Right lobe of liver (tissue), 6 donors: ENCODE data around the gene PI16. TPM values are rescaled to one million over a fixed set of nuclear protein-coding genes. Genes with fewer than 3 reads are reported as not detected.

Experiments used
- ATAC-seq, 4 donors: fragments of 200-7000 bp; cut with Tn5 transposase; one replicate each; pipeline ENCODE4 v1.9.1; 2020; ENCODE audit warnings: mild to moderate bottlenecking in 4 of 4, moderate library complexity in 4 of 4
- DNase-seq, 3 donors: peaks; one replicate each; pipeline ENCODE4 v3.0.0-alpha.2; 2020
- H3K27ac ChIP-seq, 3 donors: fragments of 200-600 bp; one replicate each; pipeline ENCODE4 v1.8.0; 2022
- H3K27me3 ChIP-seq, 2 donors: fragments of 200-600 bp; one replicate each; pipeline ENCODE4 v1.8.0; 2022
- H3K36me3 ChIP-seq, 4 donors: fragments of 200-600 bp; sonication (generic) in 1 of 4; one replicate each; pipeline versions ENCODE4 v1.5.1 to v1.8.0; 2017 to 2022; ENCODE audit warnings: control low read depth in 1 of 4
- H3K4me1 ChIP-seq, 4 donors: fragments of 200-600 bp; sonication (generic) in 1 of 4; one replicate each; pipeline versions ENCODE4 v1.5.1 to v1.8.0; 2017 to 2022; ENCODE audit warnings: control low read depth in 1 of 4
- H3K4me3 ChIP-seq, 3 donors: fragments of 200-600 bp; one replicate each; pipeline ENCODE4 v1.8.0; 2022
- H3K9me3 ChIP-seq, 4 donors: fragments of 200-600 bp; sonication (generic) in 1 of 4; one replicate each; pipeline versions ENCODE4 v1.5.1 to v1.8.0; 2017 to 2022; ENCODE audit warnings: control low read depth in 1 of 4
- POLR2A ChIP-seq: fragments of 450-650 bp; IDR thresholded peaks from one replicate; pipeline ENCODE4 v1.6.1; 2017; ENCODE audit warnings: antibody characterized with exemption, mild to moderate bottlenecking
- WGBS: methylation state at CpG from one replicate; pipeline ENCODE4 v1.1.6; 2018; ENCODE audit warnings: low coverage, low lambda C conversion rate; ENCODE audit not compliant: insufficient coverage; ENCODE audit errors: missing lambda C conversion rate; 5-methylcytosine and 5-hydroxymethylcytosine counted together
- intact Hi-C, 2 donors: fragments of 100-400 bp; cut with DNase I; formaldehyde crosslinking; loops; one replicate each; pipeline versions ENCODE4 v1.11.2 to v1.14.1; 2022
- total RNA-seq, 6 experiments: library from RNA; depleted of rRNA in 2 of 6; stranded (reverse); fragments of >200 nt in 2 of 6; fragmentation: NEBNext Ultra II Directional in 3 of 6; extraction: Animal tissue kit (Norgen Biotek cat#: 25700) in 3 of 6; gene quantifications; one replicate each; pipeline versions ENCODE4 v1.1.0 to v1.2.4, GENCODE V29; 2016 to 2023
- TF ChIP-seq, protein P1 (sequence below), 4 donors: fragments of 200-600 bp in 3 of 4; fragments of 450-650 bp in 1 of 4; IDR thresholded peaks; one replicate each; pipeline versions ENCODE4 v1.5.1 to v1.8.0; 2016 to 2022; ENCODE audit warnings: antibody characterized with exemption in 4 of 4, mild to moderate bottlenecking in 2 of 4
- donor health status: DM: no; HTN: yes; CAD: no.
- donor health status: DM: no; HTN: no; CAD: no.
- donor health status: DM: no; HTN: no; CAD: no.
- donor health status: DM: no; HTN: yes; CAD: no.
- donor health status: DM: no; HTN: yes; CAD: no.

The PI16 gene
- total RNA-seq, 6 experiments from 2014 or later: 0.11 to 0.42 TPM; not detected in 4

DNA sequence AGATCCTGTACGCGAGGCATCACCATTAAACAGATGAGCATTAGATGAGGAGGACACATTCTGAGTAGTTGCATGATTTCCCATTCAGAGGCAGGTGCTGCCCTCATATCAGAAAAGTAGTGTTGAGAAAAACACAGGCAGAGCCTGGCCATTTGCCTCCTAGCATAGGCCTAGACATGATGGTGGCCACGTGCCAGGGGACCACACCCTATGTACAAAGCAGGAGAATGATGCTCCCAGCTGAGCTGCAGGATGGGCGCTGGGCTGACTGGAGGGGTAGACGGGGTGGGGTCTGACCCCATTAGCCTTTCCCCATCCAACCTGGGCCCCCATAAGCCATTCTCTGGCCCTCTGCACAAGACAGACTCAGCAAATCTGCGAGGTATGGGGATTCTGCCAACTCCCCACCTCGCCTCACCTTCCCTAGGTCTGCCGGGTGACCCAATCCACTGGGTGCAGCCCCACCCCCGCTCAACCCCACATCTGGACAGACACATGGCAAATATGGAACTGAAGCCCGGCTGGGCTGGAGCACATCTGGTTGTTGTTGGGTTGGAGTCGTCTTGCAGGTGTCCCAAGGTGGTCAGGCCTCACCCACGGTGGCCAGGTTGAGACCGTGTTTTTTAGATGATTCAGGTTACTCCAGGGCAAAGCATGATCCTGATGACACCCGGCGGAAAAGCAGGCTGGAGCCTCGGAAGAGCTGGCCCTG lies 13.9 kb downstream of the PI16 start:
- Histone ChIP-seq H3K36me3 (peaks cover 0 to 62% (median 39%) of the 10 kb centered on the region in 4 donors), H3K4me1 (no peaks in the 10 kb centered on the region), H3K27me3 (no peaks in the 10 kb centered on the region), H3K4me3 (no peak overlapping the region), H3K27ac (no peak overlapping the region), H3K9me3 (no peaks in the 10 kb centered on the region)
- ATAC-seq (no peak), DNase-seq (peak in 1 of 3 donors; percentile 46)
- TF ChIP-seq, protein P1, sequence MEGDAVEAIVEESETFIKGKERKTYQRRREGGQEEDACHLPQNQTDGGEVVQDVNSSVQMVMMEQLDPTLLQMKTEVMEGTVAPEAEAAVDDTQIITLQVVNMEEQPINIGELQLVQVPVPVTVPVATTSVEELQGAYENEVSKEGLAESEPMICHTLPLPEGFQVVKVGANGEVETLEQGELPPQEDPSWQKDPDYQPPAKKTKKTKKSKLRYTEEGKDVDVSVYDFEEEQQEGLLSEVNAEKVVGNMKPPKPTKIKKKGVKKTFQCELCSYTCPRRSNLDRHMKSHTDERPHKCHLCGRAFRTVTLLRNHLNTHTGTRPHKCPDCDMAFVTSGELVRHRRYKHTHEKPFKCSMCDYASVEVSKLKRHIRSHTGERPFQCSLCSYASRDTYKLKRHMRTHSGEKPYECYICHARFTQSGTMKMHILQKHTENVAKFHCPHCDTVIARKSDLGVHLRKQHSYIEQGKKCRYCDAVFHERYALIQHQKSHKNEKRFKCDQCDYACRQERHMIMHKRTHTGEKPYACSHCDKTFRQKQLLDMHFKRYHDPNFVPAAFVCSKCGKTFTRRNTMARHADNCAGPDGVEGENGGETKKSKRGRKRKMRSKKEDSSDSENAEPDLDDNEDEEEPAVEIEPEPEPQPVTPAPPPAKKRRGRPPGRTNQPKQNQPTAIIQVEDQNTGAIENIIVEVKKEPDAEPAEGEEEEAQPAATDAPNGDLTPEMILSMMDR (IDR thresholded peaks at IDR 0.05): no peak
- TF ChIP-seq POLR2A: no peak
- intact Hi-C loops: no loop called here
- 89% methylated on average over 8 of the region's 16 CpGs for WGBS

DNA sequence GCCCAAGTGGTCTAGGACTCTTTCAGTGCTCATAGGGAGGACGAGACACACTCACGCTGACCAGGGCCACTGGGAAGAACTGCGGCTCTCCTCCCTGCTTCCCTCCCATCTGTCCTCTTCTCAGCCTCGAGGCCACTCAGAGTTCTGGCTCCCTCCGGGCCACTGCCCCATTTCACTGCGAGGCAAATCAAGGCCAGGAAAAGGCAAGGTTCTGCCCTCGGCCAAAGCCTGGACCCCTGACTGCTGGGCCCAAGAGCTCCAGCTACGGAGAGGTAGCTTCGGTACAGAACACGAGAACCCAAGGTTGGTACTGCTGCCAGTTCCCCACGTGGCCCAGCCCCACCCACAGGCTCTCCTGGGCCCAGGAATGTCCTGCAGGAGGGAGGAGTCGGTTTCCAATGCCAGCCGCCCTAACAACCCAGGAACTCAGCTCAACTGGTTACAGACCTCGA lies 14.7 kb downstream of the PI16 start:
- Histone ChIP-seq H3K9me3 (no peaks in the 10 kb centered on the region), H3K27ac (no peak overlapping the region), H3K4me1 (no peaks in the 10 kb centered on the region), H3K27me3 (no peaks in the 10 kb centered on the region), H3K4me3 (no peak overlapping the region), H3K36me3 (peaks cover 0 to 70% (median 45%) of the 10 kb centered on the region in 4 donors)
- intact Hi-C loops: no loop called here
- TF ChIP-seq, protein P1 (IDR thresholded peaks at IDR 0.05): no peak
- TF ChIP-seq POLR2A: no peak
- 20% methylated on average over 1 of the region's 14 CpGs for WGBS
- DNase-seq (no peak), ATAC-seq (no peak)

DNA sequence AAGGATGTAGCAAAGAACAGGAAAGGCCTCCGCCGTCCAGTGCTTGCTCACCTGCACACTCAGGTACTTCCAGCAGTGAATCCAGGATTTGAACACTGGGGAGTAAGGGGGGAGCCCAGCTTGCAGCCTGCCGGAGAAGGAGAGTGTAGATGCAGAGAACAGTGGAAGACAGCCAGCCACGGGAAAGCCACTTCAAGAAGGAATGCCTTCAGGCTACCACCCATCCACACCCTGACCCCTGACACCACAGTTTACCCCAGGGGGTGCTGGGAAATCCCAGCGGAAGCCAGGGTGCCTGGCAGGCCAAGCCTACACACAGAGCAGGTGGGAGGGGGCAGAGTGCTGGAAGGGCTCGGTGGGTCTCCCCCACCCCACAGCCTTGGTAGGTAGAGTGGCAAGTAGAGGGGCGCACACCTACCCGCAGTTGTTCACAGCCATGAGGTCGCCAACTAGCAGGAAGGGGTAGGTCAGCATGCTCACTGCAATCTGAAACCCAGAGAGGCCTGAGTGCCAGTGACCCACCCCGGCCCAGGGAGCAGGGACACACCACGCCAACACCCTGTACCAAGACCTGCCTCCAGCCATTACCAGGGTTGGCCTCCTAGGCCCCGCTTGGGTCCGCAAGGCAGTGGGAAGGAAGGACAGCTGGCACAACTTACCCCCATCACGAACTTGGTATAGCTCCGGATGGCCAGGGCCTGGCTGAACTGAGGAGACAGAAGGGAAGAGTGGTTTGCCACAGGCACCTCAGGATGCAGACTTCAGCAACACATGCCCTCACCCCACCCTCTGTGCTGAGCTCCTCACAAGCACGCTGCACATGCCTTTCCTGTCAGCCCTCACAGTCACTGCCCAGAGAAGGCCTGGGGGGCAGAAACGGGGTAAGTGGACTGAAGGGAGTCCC lies 15.7 kb downstream of the PI16 start:
- peaks cover 4 to 80% (median 50%) of the 10 kb centered on the region in 4 donors for H3K36me3 ChIP-seq

More for the DNA sequence above, 15.7 kb downstream of the PI16 start:
- H3K4me1 ChIP-seq: no peaks in the 10 kb centered on the region
- H3K27ac ChIP-seq: no peak overlapping the region
- DNase-seq (no peak), ATAC-seq (peak in 1 of 4 donors; percentile 13)
- H3K27me3 ChIP-seq: no peaks in the 10 kb centered on the region
- intact Hi-C loops: loop anchor here (10.0 kb wide), 1 partner anchor 75 kb away; no protein-coding TSS in a partner anchor
- no peak overlapping the region for H3K4me3 ChIP-seq
- 99% methylated on average over 8 of the region's 17 CpGs for WGBS
- no peaks in the 10 kb centered on the region for H3K9me3 ChIP-seq
- TF ChIP-seq POLR2A: no peak
- TF ChIP-seq, protein P1 (IDR thresholded peaks at IDR 0.05): no peak
